ENCODE results near the gene PLD6.

GRCh38 chr17:17200311-17200710, 5.8 kb downstream of the PLD6 start:
- TF ChIP-seq CTCF (conservative IDR thresholded peaks at IDR 0.05; ENCODE audit: low read length): no peak
- no peak for TF ChIP-seq EZH2phosphoT487 (IDR thresholded peaks at IDR 0.05; ENCODE audit: borderline replicate concordance)

Data from Loucy (cell line).